ENCODE data around the gene SEC11C.
A peak's percentile ranks its signal among the peaks of the same experiment; 100 is the strongest.

The SEC11C gene

GRCh38 chr18:59139615-59140301, at the start of gene SEC11C:
SEC11C (plus strand) TSS chr18:59139884; CDS start chr18:59139949, 65 bp downstream.
- peak; percentile 96 for DNase-seq (ENCODE audit: low read depth)
- TF ChIP-seq CTCF (IDR thresholded peaks at IDR 0.05; ENCODE audit: control insufficient read depth, extremely low read depth, insufficient read depth) = no peak
- H3K4me3 ChIP-seq (ENCODE audit: low read depth, low read length) = peak within 1 kb of the TSS; percentile 78

GRCh38 chr18:59090966-59091603, 48.6 kb upstream of the SEC11C start:
- no peak for DNase-seq (ENCODE audit: low read depth)
- H3K4me3 ChIP-seq (ENCODE audit: low read depth, low read length) = no peak overlapping the region
- no peak for TF ChIP-seq CTCF (IDR thresholded peaks at IDR 0.05; ENCODE audit: control insufficient read depth, extremely low read depth, insufficient read depth)

- no peak for TF ChIP-seq CTCF (IDR thresholded peaks at IDR 0.05; ENCODE audit: control insufficient read depth, extremely low read depth, insufficient read depth)
- no peak for DNase-seq (ENCODE audit: low read depth)
- no peak overlapping the region for H3K4me3 ChIP-seq (ENCODE audit: low read depth, low read length)
Observed at GRCh38 chr18:59093668-59094067, 46.0 kb upstream of the SEC11C start.

- DNase-seq (ENCODE audit: low read depth) = no peak
- no peak overlapping the region for H3K4me3 ChIP-seq (ENCODE audit: low read depth, low read length)
- no peak for TF ChIP-seq CTCF (IDR thresholded peaks at IDR 0.05; ENCODE audit: control insufficient read depth, extremely low read depth, insufficient read depth)
Observed at GRCh38 chr18:59094569-59094968, 45.1 kb upstream of the SEC11C start.

- DNase-seq (ENCODE audit: low read depth) = peak; percentile 79
- 0 out of 2 replicates have a peak, but pooled peaks have one; percentile 24 for TF ChIP-seq CTCF (IDR thresholded peaks at IDR 0.05; ENCODE audit: control insufficient read depth, extremely low read depth, insufficient read depth)
- H3K4me3 ChIP-seq (ENCODE audit: low read depth, low read length) = no peak overlapping the region
Observed at GRCh38 chr18:59096098-59096789, 43.4 kb upstream of the SEC11C start.

- no peak for TF ChIP-seq CTCF (IDR thresholded peaks at IDR 0.05; ENCODE audit: control insufficient read depth, extremely low read depth, insufficient read depth)
- no peak overlapping the region for H3K4me3 ChIP-seq (ENCODE audit: low read depth, low read length)
- no peak for DNase-seq (ENCODE audit: low read depth)
Observed at GRCh38 chr18:59101830-59102414, 37.8 kb upstream of the SEC11C start.

Measured in LNCaP clone FGC (cell line).